HCT116 (cell line): ENCODE measurements around the gene TCP1. TPM values are rescaled to one million over a fixed set of nuclear protein-coding genes. Genes with fewer than 3 reads are reported as not detected.

Experiments
- ATAC-seq: fragments of 200-7000 bp; cut with Tn5 transposase; 2 replicates; pipeline ENCODE4 v1.9.1; 2020; ENCODE audit warnings: mild to moderate bottlenecking, moderate library complexity
- BruUV-seq: library from RNA; stranded (reverse); fragments of 400-500 nt; replicated peaks from 2 replicates; lab custom pipeline; 2021; lab: Mats Ljungman, UMichigan
- CTCF ChIA-PET: fragments of 300-600 bp; sonication (Branson Sonifier 250); formaldehyde crosslinking; loops from one replicate; lab custom pipeline; 2021; ENCODE audit warnings: antibody characterized with exemption; lab: Charles Lee
- POLR2A ChIA-PET: fragments of 300-600, 350-600 bp; sonication (Branson Sonifier 250); formaldehyde crosslinking; loops from one replicate; lab custom pipeline; 2021; ENCODE audit warnings: antibody characterized with exemption; lab: Charles Lee
- RAD21 ChIA-PET, 2 experiments: fragments of 300-600 bp; sonication (Branson Sonifier 250); formaldehyde crosslinking; loops; one replicate each; lab custom pipeline; 2023; ENCODE audit warnings: low total read pairs in 2 of 2; ENCODE audit not compliant: uncharacterized antibody in 2 of 2, unreplicated experiment in 2 of 2, low non-redundant PET in 1 of 2; lab: Charles Lee
- DNase-seq: peaks from one replicate; pipeline ENCODE4 v3.0.0-alpha.2; 2010; ENCODE audit warnings: low read depth, low spot score
- H2AFZ ChIP-seq: fragments of 200-600 bp; shearing (Covaris generic), sonication (generic); 2 replicates; pipeline ENCODE4 v1.6.1; 2017; ENCODE audit warnings: low read depth, mixed run types, mixed read lengths, antibody characterized with exemption, low read length; ENCODE audit not compliant: poor library complexity, severe bottlenecking
- H3K27ac ChIP-seq: 2 replicates; pipeline ENCODE4 v1.5.1; 2012; ENCODE audit warnings: low read depth, low read length
- H3K27me3 ChIP-seq: fragments of 200-600 bp; sonication (generic); 2 replicates; pipeline ENCODE4 v1.6.1; 2016; ENCODE audit warnings: mixed run types, low read length, mixed read lengths; ENCODE audit not compliant: insufficient read depth
- H3K36me3 ChIP-seq, 2 experiments: fragments of 200-500 bp in 1 of 2; fragments of 200-600 bp in 1 of 2; sonication (Bioruptor generic) in 1 of 2; sonication (generic) in 1 of 2; 2 replicates each; pipeline versions ENCODE4 v1.5.1 to v1.6.1; 2014 to 2016; ENCODE audit warnings: low read length in 2 of 2, inconsistent platforms in 1 of 2, mixed read lengths in 1 of 2, mixed run types in 1 of 2; ENCODE audit not compliant: insufficient read depth in 2 of 2, control insufficient read depth in 1 of 2
- H3K4me1 ChIP-seq, 2 experiments: fragments of 200-600 bp in 1 of 2; sonication (generic) in 1 of 2; 2 replicates each; pipeline versions ENCODE4 v1.5.1 to v1.6.1; 2012 to 2017; ENCODE audit warnings: low read length in 2 of 2, inconsistent platforms in 1 of 2, mild to moderate bottlenecking in 1 of 2, mixed read lengths in 1 of 2, mixed run types in 1 of 2, moderate library complexity in 1 of 2; ENCODE audit not compliant: insufficient read depth in 2 of 2, control insufficient read depth in 1 of 2
- H3K4me2 ChIP-seq: fragments of 200-600 bp; sonication (generic); 2 replicates; pipeline ENCODE4 v1.6.1; 2017; ENCODE audit warnings: mixed run types, low read length, mixed read lengths
- H3K4me3 ChIP-seq, 2 experiments: fragments of 200-600 bp in 1 of 2; sonication (generic) in 1 of 2; replicated peaks in 1 of 2; 2 replicates each; pipeline ENCODE4 v1.5.1; 2011 to 2016; ENCODE audit warnings: low read length in 2 of 2, control low read depth in 1 of 2, low read depth in 1 of 2, mild to moderate bottlenecking in 1 of 2, mixed read lengths in 1 of 2, mixed run types in 1 of 2
- H3K79me2 ChIP-seq: fragments of 200-600 bp; sonication (generic); 2 replicates; pipeline ENCODE4 v1.6.1; 2017; ENCODE audit warnings: mild to moderate bottlenecking, mixed run types, low read length, moderate library complexity, mixed read lengths; ENCODE audit not compliant: insufficient read depth
- H3K9ac ChIP-seq: fragments of 200-600 bp; sonication (generic); 2 replicates; pipeline ENCODE4 v1.6.1; 2016; ENCODE audit warnings: low read length, mixed read lengths
- H3K9me2 ChIP-seq: fragments of 200-600 bp; sonication (generic), shearing (Covaris generic); 2 replicates; pipeline ENCODE4 v1.6.1; 2017; ENCODE audit warnings: mixed run types, mild to moderate bottlenecking, moderate library complexity; ENCODE audit not compliant: insufficient read depth
- H3K9me3 ChIP-seq, 2 experiments: fragments of 200-500 bp in 1 of 2; fragments of 200-600 bp in 1 of 2; sonication (Bioruptor generic) in 1 of 2; sonication (generic) in 1 of 2; 2 replicates each; pipeline ENCODE4 v1.6.1; 2014 to 2017; ENCODE audit warnings: low read length in 2 of 2, mixed read lengths in 2 of 2, inconsistent platforms in 1 of 2, low read depth in 1 of 2, mild to moderate bottlenecking in 1 of 2, mixed run types in 1 of 2, moderate library complexity in 1 of 2; ENCODE audit not compliant: control insufficient read depth in 1 of 2, insufficient read depth in 1 of 2
- H4K20me1 ChIP-seq: fragments of 200-600 bp; sonication (generic), shearing (Covaris generic); 2 replicates; pipeline ENCODE4 v1.6.1; 2017; ENCODE audit warnings: mixed run types, mild to moderate bottlenecking, moderate library complexity; ENCODE audit not compliant: insufficient read depth
- CBX3 ChIP-seq: IDR thresholded peaks from 2 replicates; pipeline ENCODE4 v1.6.1; 2012; ENCODE audit warnings: low read depth
- EGR1 ChIP-seq: IDR thresholded peaks from 2 replicates; pipeline ENCODE4 v1.6.1; 2012; ENCODE audit warnings: low read depth
- EZH2phosphoT487 ChIP-seq: fragments of 200-600 bp; IDR thresholded peaks from 2 replicates; pipeline ENCODE4 v1.6.1; 2018; ENCODE audit warnings: antibody characterized with exemption, borderline replicate concordance
- JUND ChIP-seq: IDR thresholded peaks from 2 replicates; pipeline ENCODE4 v1.6.1; 2012
- POLR2A ChIP-seq: IDR thresholded peaks from 2 replicates; pipeline ENCODE4 v1.7.0; 2011; ENCODE audit warnings: borderline replicate concordance; ENCODE audit not compliant: insufficient read depth, insufficient read length; ENCODE audit errors: extremely low read depth
- POLR2AphosphoS5 ChIP-seq: IDR thresholded peaks from 2 replicates; pipeline ENCODE4 v1.6.1; 2011; ENCODE audit warnings: mild to moderate bottlenecking, low read depth, low read length, moderate library complexity
- RAD21 ChIP-seq: IDR thresholded peaks from 2 replicates; pipeline ENCODE4 v1.6.1; 2012; ENCODE audit warnings: low read depth, mild to moderate bottlenecking
- TCF7L2 ChIP-seq: IDR thresholded peaks from 2 replicates; pipeline ENCODE4 v1.7.0; 2011; ENCODE audit warnings: borderline replicate concordance, inconsistent platforms; ENCODE audit not compliant: insufficient read depth, insufficient read length; ENCODE audit errors: extremely low read depth
- ZBTB33 ChIP-seq: IDR thresholded peaks from 2 replicates; pipeline ENCODE4 v1.6.1; 2011; ENCODE audit warnings: mild to moderate bottlenecking, low read length, moderate library complexity; ENCODE audit not compliant: insufficient replicate concordance; ENCODE audit errors: extremely low read depth
- ZFX ChIP-seq: fragments of 450-650 bp; IDR thresholded peaks from 2 replicates; pipeline ENCODE4 v1.6.1; 2017
- intact Hi-C: fragments of 100-400 bp; cut with micrococcal nuclease; formaldehyde crosslinking; loops from 2 replicates; pipeline ENCODE4 v1.10.0; 2022
- total RNA-seq: library from RNA; stranded (reverse); gene quantifications from one replicate; pipeline ENCODE4 v1.2.1, GENCODE V29; 2021; ENCODE audit not compliant: unreplicated experiment
- TF ChIP-seq, protein P1 (sequence below): IDR thresholded peaks from 2 replicates; pipeline ENCODE4 v1.6.1; 2012
- TF ChIP-seq, protein P2 (sequence below), 3 experiments: fragments of 200-600 bp in 1 of 3; sonication (generic) in 1 of 3; IDR thresholded peaks in 2 of 3; conservative IDR thresholded peaks in 1 of 3; 2 replicates each; pipeline ENCODE4 v1.5.1; 2012 to 2017; ENCODE audit warnings: low read depth in 2 of 3, low read length in 2 of 3, antibody characterized with exemption in 1 of 3, borderline replicate concordance in 1 of 3, control low read depth in 1 of 3, mild to moderate bottlenecking in 1 of 3, mixed read lengths in 1 of 3, mixed run types in 1 of 3, moderate library complexity in 1 of 3; ENCODE audit not compliant: insufficient read depth in 1 of 3
- TF ChIP-seq, protein P3 (sequence below): IDR thresholded peaks from 2 replicates; pipeline ENCODE4 v1.6.1; 2012; ENCODE audit warnings: low read depth

The TCP1 gene
- total RNA-seq, 1 experiment from 2014 or later, result 447 TPM

GRCh38 chr6:159746759-159747158 is 42.6 kb downstream of the TCP1 start:
- no peaks in the 10 kb centered on the region for H3K27me3 ChIP-seq
- H3K79me2 ChIP-seq, result peaks cover 98% of the 10 kb centered on the region
- CTCF ChIA-PET, result no interaction called here
- no peak for TF ChIP-seq ZBTB33
- peaks cover 30% of the 10 kb centered on the region for H4K20me1 ChIP-seq
- no peak for DNase-seq
- H3K36me3 ChIP-seq, result peaks cover 67 to 85% of the 10 kb centered on the region in 2 experiments
- intact Hi-C loops, result no loop called here
- H3K9me3 ChIP-seq, result no peaks in the 10 kb centered on the region
- H3K9me2 ChIP-seq, result no peaks in the 10 kb centered on the region
- POLR2A ChIA-PET, result no interaction called here
- no TSS peak for BruUV-seq
- ATAC-seq, result no peak
- H3K4me2 ChIP-seq, result no peak overlapping the region
- H3K4me1 ChIP-seq, result no peaks in the 10 kb centered on the region
- RAD21 ChIA-PET, result no interaction called here
- H2AFZ ChIP-seq, result no peak overlapping the region
- H3K27ac ChIP-seq, result no peak overlapping the region
- no peak overlapping the region for H3K9ac ChIP-seq
- no peak overlapping the region for H3K4me3 ChIP-seq

DNA sequence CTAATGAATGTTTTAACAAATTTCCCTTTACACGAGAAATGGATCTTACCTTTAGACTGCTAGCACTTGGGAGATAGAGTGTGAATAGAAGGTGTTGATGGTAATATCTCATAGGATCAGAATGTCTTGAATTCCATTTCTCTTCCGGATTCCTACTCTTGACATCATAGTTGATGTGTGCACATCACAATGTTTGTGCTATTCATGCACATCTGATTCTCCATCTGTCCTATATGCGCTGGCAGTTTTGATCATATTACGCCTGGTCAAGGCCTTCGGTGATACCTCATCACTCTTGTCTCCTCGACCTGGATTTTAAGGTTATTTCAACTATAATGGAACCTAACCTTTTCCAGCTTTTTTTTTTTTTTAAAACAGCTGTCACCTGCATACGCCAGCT is 44.3 kb downstream of the TCP1 start:
- Histone ChIP-seq H3K9me3 (no peaks in the 10 kb centered on the region), H3K4me2 (no peak overlapping the region), H3K79me2 (peaks cover 98% of the 10 kb centered on the region), H3K9ac (no peak overlapping the region), H3K9me2 (no peaks in the 10 kb centered on the region), H2AFZ (no peak overlapping the region), H3K27me3 (no peaks in the 10 kb centered on the region), H3K4me1 (no peaks in the 10 kb centered on the region), H3K36me3 (peaks cover 66 to 88% of the 10 kb centered on the region in 2 experiments), H3K4me3 (no peak overlapping the region), H4K20me1 (peaks cover 30% of the 10 kb centered on the region), H3K27ac (no peak overlapping the region)
- intact Hi-C loops, result no loop called here
- DNase-seq (no peak), ATAC-seq (no peak)
- POLR2A ChIA-PET, result no interaction called here
- RAD21 ChIA-PET, result no interaction called here
- BruUV-seq, result no TSS peak
- CTCF ChIA-PET, result no interaction called here
- TF ChIP-seq, protein P1, sequence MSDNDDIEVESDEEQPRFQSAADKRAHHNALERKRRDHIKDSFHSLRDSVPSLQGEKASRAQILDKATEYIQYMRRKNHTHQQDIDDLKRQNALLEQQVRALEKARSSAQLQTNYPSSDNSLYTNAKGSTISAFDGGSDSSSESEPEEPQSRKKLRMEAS, result no peak
- TF ChIP-seq JUND (no peak), CBX3 (no peak), POLR2AphosphoS5 (no peak), ZFX (no peak), EZH2phosphoT487 (no peak), TCF7L2 (no peak), EGR1 (no peak), RAD21 (no peak), POLR2A (no peak)
- TF ChIP-seq, protein P2, sequence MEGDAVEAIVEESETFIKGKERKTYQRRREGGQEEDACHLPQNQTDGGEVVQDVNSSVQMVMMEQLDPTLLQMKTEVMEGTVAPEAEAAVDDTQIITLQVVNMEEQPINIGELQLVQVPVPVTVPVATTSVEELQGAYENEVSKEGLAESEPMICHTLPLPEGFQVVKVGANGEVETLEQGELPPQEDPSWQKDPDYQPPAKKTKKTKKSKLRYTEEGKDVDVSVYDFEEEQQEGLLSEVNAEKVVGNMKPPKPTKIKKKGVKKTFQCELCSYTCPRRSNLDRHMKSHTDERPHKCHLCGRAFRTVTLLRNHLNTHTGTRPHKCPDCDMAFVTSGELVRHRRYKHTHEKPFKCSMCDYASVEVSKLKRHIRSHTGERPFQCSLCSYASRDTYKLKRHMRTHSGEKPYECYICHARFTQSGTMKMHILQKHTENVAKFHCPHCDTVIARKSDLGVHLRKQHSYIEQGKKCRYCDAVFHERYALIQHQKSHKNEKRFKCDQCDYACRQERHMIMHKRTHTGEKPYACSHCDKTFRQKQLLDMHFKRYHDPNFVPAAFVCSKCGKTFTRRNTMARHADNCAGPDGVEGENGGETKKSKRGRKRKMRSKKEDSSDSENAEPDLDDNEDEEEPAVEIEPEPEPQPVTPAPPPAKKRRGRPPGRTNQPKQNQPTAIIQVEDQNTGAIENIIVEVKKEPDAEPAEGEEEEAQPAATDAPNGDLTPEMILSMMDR (IDR thresholded peaks at IDR 0.05 in 2 of 3, conservative IDR thresholded peaks at IDR 0.05 in 1 of 3; ENCODE audit: borderline replicate concordance in 1 of 3, insufficient read depth in 1 of 3, low read depth in 2 of 3, low read length in 2 of 3), result no peak
- TF ChIP-seq, protein P3, sequence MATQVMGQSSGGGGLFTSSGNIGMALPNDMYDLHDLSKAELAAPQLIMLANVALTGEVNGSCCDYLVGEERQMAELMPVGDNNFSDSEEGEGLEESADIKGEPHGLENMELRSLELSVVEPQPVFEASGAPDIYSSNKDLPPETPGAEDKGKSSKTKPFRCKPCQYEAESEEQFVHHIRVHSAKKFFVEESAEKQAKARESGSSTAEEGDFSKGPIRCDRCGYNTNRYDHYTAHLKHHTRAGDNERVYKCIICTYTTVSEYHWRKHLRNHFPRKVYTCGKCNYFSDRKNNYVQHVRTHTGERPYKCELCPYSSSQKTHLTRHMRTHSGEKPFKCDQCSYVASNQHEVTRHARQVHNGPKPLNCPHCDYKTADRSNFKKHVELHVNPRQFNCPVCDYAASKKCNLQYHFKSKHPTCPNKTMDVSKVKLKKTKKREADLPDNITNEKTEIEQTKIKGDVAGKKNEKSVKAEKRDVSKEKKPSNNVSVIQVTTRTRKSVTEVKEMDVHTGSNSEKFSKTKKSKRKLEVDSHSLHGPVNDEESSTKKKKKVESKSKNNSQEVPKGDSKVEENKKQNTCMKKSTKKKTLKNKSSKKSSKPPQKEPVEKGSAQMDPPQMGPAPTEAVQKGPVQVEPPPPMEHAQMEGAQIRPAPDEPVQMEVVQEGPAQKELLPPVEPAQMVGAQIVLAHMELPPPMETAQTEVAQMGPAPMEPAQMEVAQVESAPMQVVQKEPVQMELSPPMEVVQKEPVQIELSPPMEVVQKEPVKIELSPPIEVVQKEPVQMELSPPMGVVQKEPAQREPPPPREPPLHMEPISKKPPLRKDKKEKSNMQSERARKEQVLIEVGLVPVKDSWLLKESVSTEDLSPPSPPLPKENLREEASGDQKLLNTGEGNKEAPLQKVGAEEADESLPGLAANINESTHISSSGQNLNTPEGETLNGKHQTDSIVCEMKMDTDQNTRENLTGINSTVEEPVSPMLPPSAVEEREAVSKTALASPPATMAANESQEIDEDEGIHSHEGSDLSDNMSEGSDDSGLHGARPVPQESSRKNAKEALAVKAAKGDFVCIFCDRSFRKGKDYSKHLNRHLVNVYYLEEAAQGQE, result no peak
